Measurements from ENCODE around the gene VPS26A.

VPS26A gene

GRCh38 chr10:69123747-69124562 lies at the start of gene VPS26A:
VPS26A (plus strand) TSS chr10:69124178; CDS start chr10:69124278, 100 bp downstream.
- DNase-seq = peak; percentile 92 to 98 (median 96)

GRCh38 chr10:69074532-69074931 lies 49.4 kb upstream of the VPS26A start:
- no peak for DNase-seq

- DNase-seq = no peak
Measured at GRCh38 chr10:69075431-69075830, 48.5 kb upstream of the VPS26A start.

GRCh38 chr10:69078311-69078710 lies 45.7 kb upstream of the VPS26A start:
- no peak for DNase-seq

GRCh38 chr10:69080226-69080625 lies 43.8 kb upstream of the VPS26A start:
- no peak for DNase-seq

GRCh38 chr10:69086001-69086509 lies 37.9 kb upstream of the VPS26A start:
- DNase-seq = no peak

GRCh38 chr10:69087590-69088470 lies 36.1 kb upstream of the VPS26A start, which contains the start of gene SRGN:
SRGN (plus strand) TSS chr10:69088103; CDS start chr10:69088158, 55 bp downstream.
- DNase-seq = peak; percentile 21 to 38 (median 28)

- DNase-seq = no peak
Measured at GRCh38 chr10:69088471-69088769, 35.6 kb upstream of the VPS26A start.

- no peak for DNase-seq
Measured at GRCh38 chr10:69088801-69089501, 35.0 kb upstream of the VPS26A start.

GRCh38 chr10:69089638-69090599 lies 34.1 kb upstream of the VPS26A start:
- peak; percentile 11 to 31 (median 24) for DNase-seq

- DNase-seq = no peak
Measured at GRCh38 chr10:69090685-69091084, 33.3 kb upstream of the VPS26A start.

- DNase-seq = no peak
Measured at GRCh38 chr10:69091143-69091651, 32.8 kb upstream of the VPS26A start.

- peak; percentile 15 to 67 (median 40) for DNase-seq
Measured at GRCh38 chr10:69092959-69093850, 30.8 kb upstream of the VPS26A start.

- no peak for DNase-seq
Measured at GRCh38 chr10:69093933-69094332, 30.0 kb upstream of the VPS26A start.

- DNase-seq = no peak
Measured at GRCh38 chr10:69096045-69096444, 27.9 kb upstream of the VPS26A start.

- DNase-seq = no peak
Measured at GRCh38 chr10:69097729-69098128, 26.2 kb upstream of the VPS26A start.

- no peak for DNase-seq
Measured at GRCh38 chr10:69100136-69100872, 23.7 kb upstream of the VPS26A start.

- no peak for DNase-seq
Measured at GRCh38 chr10:69101451-69102095, 22.4 kb upstream of the VPS26A start.

- no peak for DNase-seq
Measured at GRCh38 chr10:69102440-69102839, 21.5 kb upstream of the VPS26A start.

Data from activated naive CD4-positive, alpha-beta T cell (primary cell).